AG10803 (cell line): ENCODE data around the gene RIMS4.

Experiments used
- DNase-seq: peaks from one replicate; pipeline ENCODE4 v3.0.0; 2010; ENCODE audit warnings: low read depth
- H3K4me3 ChIP-seq: 2 replicates; pipeline ENCODE4 v1.5.1; 2011; ENCODE audit warnings: mild to moderate bottlenecking, low read length, control low read depth
- TF ChIP-seq, protein P1 (sequence below): conservative IDR thresholded peaks from 2 replicates; pipeline ENCODE4 v1.5.1; 2011; ENCODE audit warnings: mild to moderate bottlenecking, low read length, control low read depth, inconsistent platforms

The RIMS4 gene

DNA sequence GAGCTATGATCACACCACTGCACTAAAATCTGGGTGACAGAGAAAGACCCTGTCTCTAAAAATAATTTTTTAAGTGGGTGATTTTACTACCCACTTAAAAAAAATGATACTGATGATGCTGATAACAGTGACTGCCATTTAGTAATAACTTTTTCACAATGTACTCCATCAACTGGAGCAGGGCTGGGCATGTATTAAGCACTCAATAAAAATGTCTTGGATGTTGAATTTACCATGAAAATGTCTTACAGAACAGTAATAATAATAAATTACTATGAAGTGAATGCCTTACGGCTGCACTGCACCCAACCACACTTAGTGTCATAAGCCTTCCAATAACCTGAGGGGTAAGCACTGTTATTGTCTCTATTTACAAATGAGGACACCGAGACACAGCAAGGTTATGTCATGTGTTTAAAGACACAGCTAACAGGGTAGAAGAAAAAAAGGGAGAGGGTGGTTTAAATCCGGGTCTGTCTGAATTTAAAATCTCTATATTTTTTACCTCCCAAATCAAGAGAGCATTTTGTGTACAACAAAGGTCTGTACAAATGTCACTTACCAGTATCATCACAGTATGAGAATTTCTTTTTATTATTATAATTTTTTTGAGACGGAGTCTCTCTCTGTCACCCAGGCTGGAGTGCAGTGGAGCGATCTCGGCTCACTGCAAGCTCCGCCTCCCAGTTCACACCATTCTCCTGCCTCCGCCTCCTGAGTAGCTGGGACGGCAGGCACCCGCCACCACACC is 21.5 kb downstream of the RIMS4 start:
- H3K4me3 ChIP-seq, result no peak overlapping the region
- DNase-seq, result no peak
- TF ChIP-seq, protein P1, sequence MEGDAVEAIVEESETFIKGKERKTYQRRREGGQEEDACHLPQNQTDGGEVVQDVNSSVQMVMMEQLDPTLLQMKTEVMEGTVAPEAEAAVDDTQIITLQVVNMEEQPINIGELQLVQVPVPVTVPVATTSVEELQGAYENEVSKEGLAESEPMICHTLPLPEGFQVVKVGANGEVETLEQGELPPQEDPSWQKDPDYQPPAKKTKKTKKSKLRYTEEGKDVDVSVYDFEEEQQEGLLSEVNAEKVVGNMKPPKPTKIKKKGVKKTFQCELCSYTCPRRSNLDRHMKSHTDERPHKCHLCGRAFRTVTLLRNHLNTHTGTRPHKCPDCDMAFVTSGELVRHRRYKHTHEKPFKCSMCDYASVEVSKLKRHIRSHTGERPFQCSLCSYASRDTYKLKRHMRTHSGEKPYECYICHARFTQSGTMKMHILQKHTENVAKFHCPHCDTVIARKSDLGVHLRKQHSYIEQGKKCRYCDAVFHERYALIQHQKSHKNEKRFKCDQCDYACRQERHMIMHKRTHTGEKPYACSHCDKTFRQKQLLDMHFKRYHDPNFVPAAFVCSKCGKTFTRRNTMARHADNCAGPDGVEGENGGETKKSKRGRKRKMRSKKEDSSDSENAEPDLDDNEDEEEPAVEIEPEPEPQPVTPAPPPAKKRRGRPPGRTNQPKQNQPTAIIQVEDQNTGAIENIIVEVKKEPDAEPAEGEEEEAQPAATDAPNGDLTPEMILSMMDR, result no peak

DNA sequence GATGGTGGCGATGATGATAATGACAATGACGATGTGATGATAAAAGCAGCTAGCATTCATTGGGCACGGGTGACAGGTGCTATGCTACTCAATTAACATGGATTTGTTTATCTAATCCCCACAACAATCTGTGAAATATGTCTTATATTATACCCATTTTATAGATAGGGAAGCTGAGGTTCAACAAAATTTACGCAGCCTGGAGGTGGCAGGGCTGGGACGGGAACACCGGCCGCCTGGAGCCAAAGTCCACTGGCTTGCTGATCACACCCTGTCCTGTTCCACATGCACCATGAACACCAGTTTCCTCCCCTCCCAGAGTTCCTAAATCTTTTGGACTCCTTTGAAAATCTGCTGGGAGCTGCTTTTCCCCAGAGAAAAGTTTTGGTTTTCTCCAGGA is 23.0 kb downstream of the RIMS4 start:
- no peak overlapping the region for H3K4me3 ChIP-seq
- TF ChIP-seq, protein P1, result no peak
- no peak for DNase-seq

DNA sequence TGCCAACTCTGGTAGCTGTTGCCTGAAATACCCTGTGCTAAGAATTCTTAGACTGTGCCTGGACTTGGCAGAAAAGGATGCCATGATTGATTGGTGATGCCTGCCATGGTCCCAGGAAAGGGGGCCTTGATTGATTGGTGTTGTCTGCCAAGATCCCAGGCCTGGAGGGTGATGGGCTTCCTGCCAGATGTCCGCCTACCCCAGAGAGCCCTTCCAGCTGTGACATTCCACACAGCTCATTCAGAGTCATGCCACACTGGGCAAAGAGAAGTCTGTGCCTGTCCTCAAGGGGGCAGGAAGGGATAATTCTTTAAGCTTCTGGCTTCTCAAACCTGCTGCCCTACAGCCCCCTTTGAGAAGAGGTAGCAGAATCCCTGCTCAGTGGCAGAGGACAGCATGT is 24.6 kb downstream of the RIMS4 start:
- no peak overlapping the region for H3K4me3 ChIP-seq
- no peak for DNase-seq
- TF ChIP-seq, protein P1, result 0 out of 2 replicates have a peak, but pooled peaks have one; percentile 5

DNA sequence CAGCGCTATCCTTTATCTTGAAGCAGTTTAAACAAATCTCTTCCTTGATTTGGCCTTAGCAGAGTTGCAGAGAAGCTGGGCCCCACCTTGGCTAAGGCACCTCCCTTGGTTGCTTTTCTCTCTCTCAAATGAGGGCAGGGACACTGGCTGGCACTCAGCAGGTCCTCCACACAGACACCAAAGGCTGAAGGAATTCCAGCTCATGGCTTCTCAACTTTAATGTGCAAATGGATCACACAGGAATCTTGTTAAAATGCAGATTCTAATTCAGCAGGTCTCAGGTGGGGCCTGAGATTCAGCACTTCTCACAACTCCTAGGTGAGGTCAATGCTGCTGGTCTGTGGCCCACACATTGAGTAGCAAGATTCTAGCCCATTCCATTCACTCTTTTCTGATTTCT is 25.7 kb downstream of the RIMS4 start:
- DNase-seq, result no peak
- TF ChIP-seq, protein P1, result no peak
- no peak overlapping the region for H3K4me3 ChIP-seq

DNA sequence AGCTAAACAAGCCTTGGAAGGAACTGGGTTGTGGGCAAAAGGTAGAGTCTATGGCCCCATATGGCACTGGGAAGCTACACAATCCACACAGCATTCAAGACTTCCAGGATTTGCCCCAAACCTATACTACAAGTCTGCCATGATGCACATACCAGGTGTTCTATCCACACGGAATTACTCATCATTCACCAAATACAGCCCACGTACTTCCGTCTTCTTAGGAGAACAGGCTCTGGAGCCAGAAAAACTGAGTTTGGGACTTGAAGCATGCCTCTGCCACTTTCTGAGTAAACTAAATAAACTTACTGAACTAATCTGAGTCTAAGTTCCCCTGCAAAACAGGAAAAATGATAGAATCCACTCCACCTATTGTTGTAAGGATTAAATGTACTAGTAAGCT is 28.6 kb downstream of the RIMS4 start:
- H3K4me3 ChIP-seq, result no peak overlapping the region
- TF ChIP-seq, protein P1, result no peak
- DNase-seq, result no peak

DNA sequence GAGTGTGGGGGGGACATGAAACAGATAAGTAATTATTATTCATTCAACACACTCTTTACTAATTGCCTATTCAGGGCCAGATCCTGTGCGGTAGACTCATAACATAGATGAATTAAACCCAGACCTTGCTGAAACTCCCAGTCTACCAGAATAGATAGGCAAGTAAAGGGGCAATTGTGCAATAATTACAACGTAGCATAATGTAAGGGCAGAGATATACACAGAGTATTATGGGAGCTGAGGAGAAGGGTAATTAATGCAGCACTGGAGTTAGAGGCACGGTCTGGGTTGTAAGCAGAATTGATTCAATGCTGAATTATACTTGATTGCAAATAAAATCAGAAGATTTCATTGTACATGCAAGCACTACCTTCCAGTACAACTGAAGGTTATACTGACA is 29.2 kb downstream of the RIMS4 start:
- no peak for DNase-seq
- H3K4me3 ChIP-seq, result no peak overlapping the region
- TF ChIP-seq, protein P1, result no peak

DNA sequence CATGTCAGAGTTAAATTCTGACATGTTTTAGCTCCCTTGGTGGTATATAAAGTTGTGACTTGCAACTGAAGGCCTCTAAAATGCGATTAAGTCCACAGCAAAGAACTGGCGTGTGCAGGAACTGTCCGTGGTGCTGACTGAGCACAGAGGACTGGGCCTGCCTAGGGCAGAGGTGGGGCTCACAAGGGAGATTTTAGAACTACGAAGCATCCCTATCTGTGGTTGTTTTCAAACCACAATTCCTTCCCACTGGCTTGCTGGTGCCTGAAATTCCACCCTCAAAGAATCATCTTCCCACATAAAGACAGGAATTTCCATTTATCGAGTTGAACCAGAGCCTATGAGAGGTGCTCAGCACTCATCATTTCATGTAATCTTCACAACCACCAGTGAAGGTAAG is 30.1 kb downstream of the RIMS4 start:
- H3K4me3 ChIP-seq, result no peak overlapping the region
- DNase-seq, result peak; percentile 43
- TF ChIP-seq, protein P1, result no peak
